H9 (cell line): ENCODE results near the gene NRP1. TPM values are rescaled to one million over a fixed set of nuclear protein-coding genes. Genes with fewer than 3 reads are reported as not detected.

ENCODE experiments used
- DNase-seq: peaks from one replicate; pipeline ENCODE4 v3.0.0-alpha.2; 2017
- H2AFZ ChIP-seq: one replicate; pipeline ENCODE4 v1.6.1; 2013; ENCODE audit warnings: mild to moderate bottlenecking, low read length, control low read depth, moderate library complexity
- H2AK5ac ChIP-seq: 2 replicates; pipeline ENCODE4 v1.6.1; 2013; ENCODE audit warnings: low read length, control low read depth, mixed read lengths; ENCODE audit not compliant: insufficient read length
- H2BK120ac ChIP-seq: one replicate; pipeline ENCODE4 v1.6.1; 2013; ENCODE audit warnings: low read depth, mild to moderate bottlenecking, low read length, control low read depth, inconsistent platforms; ENCODE audit not compliant: poor library complexity, severe bottlenecking
- H2BK12ac ChIP-seq: 2 replicates; pipeline ENCODE4 v1.6.1; 2013; ENCODE audit warnings: low read length, control low read depth, mixed read lengths, low read depth; ENCODE audit not compliant: insufficient read length
- H2BK15ac ChIP-seq: 2 replicates; pipeline ENCODE4 v1.6.1; 2013; ENCODE audit warnings: low read depth, low read length, control low read depth
- H2BK20ac ChIP-seq: one replicate; pipeline ENCODE4 v1.6.1; 2013; ENCODE audit warnings: low read depth, mild to moderate bottlenecking, low read length, control low read depth, inconsistent platforms; ENCODE audit not compliant: poor library complexity, severe bottlenecking
- H2BK5ac ChIP-seq: 2 replicates; pipeline ENCODE4 v1.6.1; 2013; ENCODE audit warnings: low read length, control low read depth, mixed read lengths; ENCODE audit not compliant: insufficient read length
- H3K14ac ChIP-seq: 2 replicates; pipeline ENCODE4 v1.6.1; 2013; ENCODE audit warnings: low read length, control low read depth; ENCODE audit not compliant: insufficient read depth
- H3K18ac ChIP-seq: 2 replicates; pipeline ENCODE4 v1.6.1; 2013; ENCODE audit warnings: low read depth, mild to moderate bottlenecking, mixed read lengths, low read length, control low read depth; ENCODE audit not compliant: insufficient read length
- H3K23ac ChIP-seq: 2 replicates; pipeline ENCODE4 v1.6.1; 2013; ENCODE audit warnings: low read length, control low read depth, mixed read lengths, low read depth; ENCODE audit not compliant: insufficient read length
- H3K23me2 ChIP-seq: 2 replicates; pipeline ENCODE4 v1.6.1; 2013; ENCODE audit warnings: low read depth, mild to moderate bottlenecking, mixed read lengths, low read length, control low read depth; ENCODE audit not compliant: insufficient read length, poor library complexity, severe bottlenecking
- H3K27ac ChIP-seq: 2 replicates; pipeline ENCODE4 v1.5.1; 2013; ENCODE audit warnings: low read length, control low read depth, mixed read lengths, low read depth; ENCODE audit not compliant: insufficient read length
- H3K27me3 ChIP-seq: 2 replicates; pipeline ENCODE4 v1.6.1; 2013; ENCODE audit warnings: low read length, control low read depth, inconsistent platforms; ENCODE audit not compliant: insufficient read depth
- H3K4ac ChIP-seq: 2 replicates; pipeline ENCODE4 v1.6.1; 2013; ENCODE audit warnings: low read depth, mild to moderate bottlenecking, control low read depth, inconsistent platforms, low read length, moderate library complexity
- H3K4me1 ChIP-seq: 2 replicates; pipeline ENCODE4 v1.6.1; 2013; ENCODE audit warnings: low read length, control low read depth, inconsistent platforms; ENCODE audit not compliant: insufficient read depth
- H3K4me2 ChIP-seq: 2 replicates; pipeline ENCODE4 v1.6.1; 2013; ENCODE audit warnings: low read length, control low read depth, mixed read lengths; ENCODE audit not compliant: insufficient read length, insufficient read depth
- H3K56ac ChIP-seq: 2 replicates; pipeline ENCODE4 v1.6.1; 2013; ENCODE audit warnings: low read depth, mild to moderate bottlenecking, mixed read lengths, low read length, control low read depth; ENCODE audit not compliant: insufficient read length
- H3K79me1 ChIP-seq: 2 replicates; pipeline ENCODE4 v1.6.1; 2013; ENCODE audit warnings: low read depth, mild to moderate bottlenecking, moderate library complexity, low read length, control low read depth, inconsistent platforms; ENCODE audit not compliant: insufficient read depth, poor library complexity, severe bottlenecking
- H3K79me2 ChIP-seq: 2 replicates; pipeline ENCODE4 v1.6.1; 2013; ENCODE audit warnings: low read length, control low read depth, inconsistent platforms; ENCODE audit not compliant: insufficient read depth
- H3K9ac ChIP-seq: 2 replicates; pipeline ENCODE4 v1.6.1; 2013; ENCODE audit warnings: low read length, control low read depth, mixed read lengths; ENCODE audit not compliant: insufficient read length; ENCODE audit errors: extremely low read depth
- H3K9me3 ChIP-seq: one replicate; pipeline ENCODE4 v1.6.1; 2013; ENCODE audit warnings: low read depth, low read length, inconsistent platforms; ENCODE audit not compliant: control insufficient read depth
- H3T11ph ChIP-seq: one replicate; pipeline ENCODE4 v1.6.1; 2013; ENCODE audit warnings: mild to moderate bottlenecking, low read length, control low read depth, inconsistent platforms
- H4K20me1 ChIP-seq: one replicate; pipeline ENCODE4 v1.6.1; 2013; ENCODE audit not compliant: control insufficient read depth, insufficient read length, insufficient read depth
- H4K5ac ChIP-seq: 2 replicates; pipeline ENCODE4 v1.6.1; 2013; ENCODE audit warnings: low read depth, mild to moderate bottlenecking, mixed read lengths, low read length, control low read depth; ENCODE audit not compliant: insufficient read length
- H4K8ac ChIP-seq: replicated peaks from 2 replicates; pipeline ENCODE4 v1.6.1; 2013; ENCODE audit warnings: low read length, control low read depth, mixed read lengths, low read depth; ENCODE audit not compliant: insufficient read length
- H4K91ac ChIP-seq: 2 replicates; pipeline ENCODE4 v1.6.1; 2013; ENCODE audit warnings: low read depth, mild to moderate bottlenecking, moderate library complexity, mixed read lengths, low read length, control low read depth; ENCODE audit not compliant: insufficient read length
- H3K27ac Mint-ChIP-seq, 3 experiments: 2 replicates in 2 of 3; 3 replicates in 1 of 3; pipeline ENCODE4 v1.8.0; 2020 to 2021; ENCODE audit warnings: mixed read lengths in 3 of 3, mild to moderate bottlenecking in 1 of 3, moderate library complexity in 1 of 3
- H3K27me3 Mint-ChIP-seq: 2 replicates; pipeline ENCODE4 v1.8.0; 2021; ENCODE audit warnings: low read depth, mild to moderate bottlenecking, moderate library complexity, mixed read lengths
- H3K36me3 Mint-ChIP-seq, 3 experiments: 2 replicates in 2 of 3; 3 replicates in 1 of 3; pipeline ENCODE4 v1.8.0; 2020 to 2021; ENCODE audit warnings: low read depth in 3 of 3, mixed read lengths in 3 of 3; ENCODE audit not compliant: insufficient read depth in 1 of 3
- H3K4me1 Mint-ChIP-seq, 2 experiments: 2 replicates each; pipeline ENCODE4 v1.8.0; 2020; ENCODE audit warnings: mixed read lengths in 2 of 2
- H3K4me3 Mint-ChIP-seq, 2 experiments: 2 replicates in 1 of 2; 3 replicates in 1 of 2; pipeline ENCODE4 v1.8.0; 2020 to 2021; ENCODE audit warnings: mild to moderate bottlenecking in 2 of 2, mixed read lengths in 2 of 2, moderate library complexity in 1 of 2
- H3K9me3 Mint-ChIP-seq, 2 experiments: 2 replicates in 1 of 2; 3 replicates in 1 of 2; pipeline ENCODE4 v1.8.0; 2020; ENCODE audit warnings: mild to moderate bottlenecking in 2 of 2, mixed read lengths in 2 of 2, moderate library complexity in 1 of 2
- WGBS: extraction: QIAGEN DNeasy Blood & Tissue Kit; methylation state at CpG from one replicate; pipeline ENCODE4 v1.1.7; 2013; ENCODE audit warnings: missing lambda C conversion rate, low lambda C conversion rate, mixed read lengths; ENCODE audit not compliant: insufficient read length; ENCODE audit errors: extremely low coverage; 5-methylcytosine and 5-hydroxymethylcytosine counted together
- total RNA-seq: library from RNA; stranded (reverse); gene quantifications from 2 replicates; pipeline ENCODE4 v1.2.1, GENCODE V29; 2021
- TF ChIP-seq, protein P1 (sequence below): fragments of 200-600 bp; sonication (generic); conservative IDR thresholded peaks from 3 replicates; pipeline ENCODE4 v1.8.0; 2021; ENCODE audit warnings: antibody characterized with exemption, mild to moderate bottlenecking

Gene NRP1
- total RNA-seq, 1 experiment from 2014 or later = 4.6 TPM

DNA sequence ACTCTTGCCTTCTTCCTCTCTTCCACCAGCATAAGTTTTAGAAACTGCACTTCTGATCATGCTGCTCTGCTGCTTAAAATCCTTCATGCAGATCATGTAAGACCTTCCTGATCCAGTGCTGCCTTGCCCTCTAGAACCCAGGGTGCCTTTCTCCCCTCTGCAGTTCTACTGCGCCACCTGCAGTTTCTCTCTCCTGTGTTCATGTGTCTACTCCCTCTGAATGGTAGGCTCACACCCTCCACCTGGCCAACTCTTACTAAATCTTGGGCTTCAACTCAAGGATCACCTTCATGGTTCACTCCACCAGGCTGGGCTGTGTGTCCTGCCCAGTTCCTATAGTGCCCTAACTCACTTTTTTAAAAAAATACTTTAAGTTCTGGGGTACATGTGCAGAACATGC is 201.8 kb downstream of the NRP1 start:
- no peak overlapping the region for H2AK5ac ChIP-seq
- H3K4me1 ChIP-seq = no peaks in the 10 kb centered on the region
- no peak overlapping the region for H3K56ac ChIP-seq
- TF ChIP-seq, protein P1, sequence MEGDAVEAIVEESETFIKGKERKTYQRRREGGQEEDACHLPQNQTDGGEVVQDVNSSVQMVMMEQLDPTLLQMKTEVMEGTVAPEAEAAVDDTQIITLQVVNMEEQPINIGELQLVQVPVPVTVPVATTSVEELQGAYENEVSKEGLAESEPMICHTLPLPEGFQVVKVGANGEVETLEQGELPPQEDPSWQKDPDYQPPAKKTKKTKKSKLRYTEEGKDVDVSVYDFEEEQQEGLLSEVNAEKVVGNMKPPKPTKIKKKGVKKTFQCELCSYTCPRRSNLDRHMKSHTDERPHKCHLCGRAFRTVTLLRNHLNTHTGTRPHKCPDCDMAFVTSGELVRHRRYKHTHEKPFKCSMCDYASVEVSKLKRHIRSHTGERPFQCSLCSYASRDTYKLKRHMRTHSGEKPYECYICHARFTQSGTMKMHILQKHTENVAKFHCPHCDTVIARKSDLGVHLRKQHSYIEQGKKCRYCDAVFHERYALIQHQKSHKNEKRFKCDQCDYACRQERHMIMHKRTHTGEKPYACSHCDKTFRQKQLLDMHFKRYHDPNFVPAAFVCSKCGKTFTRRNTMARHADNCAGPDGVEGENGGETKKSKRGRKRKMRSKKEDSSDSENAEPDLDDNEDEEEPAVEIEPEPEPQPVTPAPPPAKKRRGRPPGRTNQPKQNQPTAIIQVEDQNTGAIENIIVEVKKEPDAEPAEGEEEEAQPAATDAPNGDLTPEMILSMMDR = peak; percentile 52; the same call in 2 of the 3 replicates
- H3K27ac ChIP-seq = no peak overlapping the region
- H3K18ac ChIP-seq = no peak overlapping the region
- no peak overlapping the region for H2BK5ac ChIP-seq
- no peaks in the 10 kb centered on the region for H3K23me2 ChIP-seq
- Mint-ChIP-seq H3K4me1 (peaks cover 2 to 4% of the 10 kb centered on the region in 2 experiments; a peak in 1 of 4 replicates), H3K4me3 (no peak overlapping the region), H3K27me3 (no peaks in the 10 kb centered on the region; the same call in 1 of the 2 replicates), H3K27ac (no peak overlapping the region), H3K9me3 (peaks cover 0 to 2% of the 10 kb centered on the region in 2 experiments; a peak in 2 of 5 replicates), H3K36me3 (no peaks in the 10 kb centered on the region; a peak in 1 of 7 replicates)
- H3K79me1 ChIP-seq = no peaks in the 10 kb centered on the region
- no peak overlapping the region for H2BK15ac ChIP-seq
- no peak overlapping the region for H2BK12ac ChIP-seq
- H4K20me1 ChIP-seq = no peaks in the 10 kb centered on the region
- no peak overlapping the region for H2AFZ ChIP-seq
- H3K9me3 ChIP-seq = no peaks in the 10 kb centered on the region
- no peak overlapping the region for H4K91ac ChIP-seq
- H3K79me2 ChIP-seq = no peaks in the 10 kb centered on the region
- H3K4me2 ChIP-seq = no peak overlapping the region
- peak; percentile 51 for DNase-seq
- H3K4ac ChIP-seq = no peak overlapping the region
- H2BK120ac ChIP-seq = no peak overlapping the region
- H3K9ac ChIP-seq = no peak overlapping the region
- H3K23ac ChIP-seq = no peak overlapping the region
- no peak overlapping the region for H4K5ac ChIP-seq
- H3T11ph ChIP-seq = no peak overlapping the region
- no peak overlapping the region for H3K14ac ChIP-seq
- no peak overlapping the region for H4K8ac ChIP-seq
- no peaks in the 10 kb centered on the region for H3K27me3 ChIP-seq
- no peak overlapping the region for H2BK20ac ChIP-seq
- no CpG with 5 or more reads among the region's 1 CpG for WGBS
